HG02642 (cell line): ENCODE measurements around the gene ZNF583.

Experiments used
- ATAC-seq: cut with Tn5 transposase; IDR thresholded peaks from one replicate; pipeline ENCODE4 v1.9.1; 2021; ENCODE audit warnings: mild to moderate bottlenecking; ENCODE audit not compliant: unreplicated experiment, poor library complexity

ZNF583 gene

DNA sequence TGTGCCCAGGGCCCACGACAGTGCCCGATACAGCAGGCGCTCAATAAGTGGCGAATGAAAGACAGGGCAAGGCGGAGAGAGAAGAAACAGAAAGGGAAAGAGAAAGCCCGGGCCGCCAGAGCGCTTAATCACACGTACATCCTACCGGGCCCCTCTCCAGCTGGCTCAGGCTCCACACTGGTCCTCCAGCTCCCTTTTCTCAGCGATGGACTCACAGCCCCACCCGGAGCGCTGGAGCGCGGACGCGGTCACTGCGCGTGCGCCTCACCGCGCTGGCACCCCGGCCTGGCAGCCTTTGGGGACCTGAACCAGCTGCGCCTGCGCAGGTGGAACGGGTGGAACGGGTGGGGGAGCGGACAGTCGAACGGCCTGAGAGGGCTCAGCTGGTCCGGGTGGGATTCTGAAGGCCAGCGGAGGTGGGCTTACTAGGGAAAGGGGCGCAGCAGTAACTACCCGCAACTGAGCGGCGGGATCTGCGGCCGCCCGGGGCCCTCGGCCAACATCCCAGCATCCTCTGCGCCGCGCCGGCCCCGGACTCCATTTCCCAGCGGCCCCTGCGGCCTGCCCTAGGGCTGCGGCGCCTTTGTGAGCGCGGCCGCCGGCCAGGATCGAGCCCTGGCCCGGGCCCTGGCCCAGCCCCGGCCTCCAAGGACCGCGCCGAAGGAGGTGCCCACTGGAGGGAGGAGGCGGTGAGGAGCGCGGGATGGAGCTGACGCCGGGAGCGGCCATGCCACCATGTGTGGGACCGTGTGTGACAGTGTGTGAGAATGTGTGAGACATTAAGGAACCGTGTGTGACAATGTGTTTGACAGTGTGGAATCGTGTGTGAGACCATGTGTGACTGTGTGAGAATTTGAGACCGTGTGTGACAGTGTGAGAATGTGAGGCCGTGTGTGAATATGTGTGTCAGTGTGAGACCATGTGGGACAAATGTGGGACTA, at the start of gene ZNF583:
Gene ZNF583 (plus strand): TSS at position 569 of the 941 bp plus-strand sequence. CDS start 2,783 bp downstream, outside the sequence.
- peak; percentile 89 for ATAC-seq

DNA sequence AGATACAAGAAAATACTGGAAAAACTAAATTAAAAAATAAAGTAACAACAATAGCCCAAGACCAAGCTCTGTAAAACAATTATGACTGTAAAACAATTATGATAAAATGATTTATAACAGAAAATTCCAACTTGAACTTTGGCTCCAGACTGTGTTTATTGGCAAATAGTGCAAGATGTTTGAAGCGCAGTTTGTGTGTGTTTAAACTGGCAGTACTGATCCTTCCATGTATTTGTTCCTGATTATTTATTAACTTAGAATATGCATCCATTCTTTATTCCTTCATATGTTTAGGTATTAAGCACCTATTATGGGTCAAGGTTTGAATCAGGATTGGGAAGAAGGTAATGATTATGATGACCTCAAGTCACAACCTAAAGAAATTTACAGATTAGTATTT, 48.6 kb upstream of the ZNF583 start:
- no peak for ATAC-seq

DNA sequence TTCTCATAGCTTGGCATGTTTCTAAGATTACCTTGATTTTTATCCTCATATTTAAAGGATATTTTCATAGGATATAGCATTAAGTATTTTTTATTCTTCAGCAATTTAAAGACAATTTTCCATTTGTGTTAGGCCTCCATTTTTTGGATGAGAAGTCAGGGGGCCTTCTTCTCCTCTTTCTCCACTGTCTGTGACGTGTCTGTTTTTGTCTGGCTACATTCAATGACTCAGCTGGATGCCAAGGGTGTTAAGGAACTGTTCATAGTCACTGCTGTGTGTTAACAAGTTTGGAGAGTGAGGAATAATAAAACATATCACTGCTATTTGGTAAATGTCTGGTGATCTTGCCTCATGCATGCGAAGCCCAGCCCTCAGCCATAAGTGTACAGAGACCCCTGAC, 47.2 kb upstream of the ZNF583 start:
- no peak for ATAC-seq

DNA sequence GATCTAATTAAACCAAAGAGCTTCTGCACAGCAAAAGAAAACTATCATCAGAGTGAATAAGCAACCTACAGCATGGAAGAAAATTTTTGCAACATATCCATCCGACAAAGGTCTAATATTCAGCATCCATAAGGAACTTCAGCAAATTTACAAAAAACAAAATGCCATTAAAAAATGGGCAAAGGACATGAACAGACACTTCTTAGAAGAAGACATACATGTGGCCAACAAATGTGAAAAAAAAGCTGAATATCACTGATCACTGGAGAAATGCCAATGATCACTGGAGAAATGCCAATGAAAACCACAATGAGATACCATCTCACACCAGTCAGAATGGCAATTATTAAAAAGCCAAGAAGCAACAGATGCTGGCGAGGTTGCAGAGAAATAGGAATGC, 43.3 kb upstream of the ZNF583 start:
- ATAC-seq: no peak

DNA sequence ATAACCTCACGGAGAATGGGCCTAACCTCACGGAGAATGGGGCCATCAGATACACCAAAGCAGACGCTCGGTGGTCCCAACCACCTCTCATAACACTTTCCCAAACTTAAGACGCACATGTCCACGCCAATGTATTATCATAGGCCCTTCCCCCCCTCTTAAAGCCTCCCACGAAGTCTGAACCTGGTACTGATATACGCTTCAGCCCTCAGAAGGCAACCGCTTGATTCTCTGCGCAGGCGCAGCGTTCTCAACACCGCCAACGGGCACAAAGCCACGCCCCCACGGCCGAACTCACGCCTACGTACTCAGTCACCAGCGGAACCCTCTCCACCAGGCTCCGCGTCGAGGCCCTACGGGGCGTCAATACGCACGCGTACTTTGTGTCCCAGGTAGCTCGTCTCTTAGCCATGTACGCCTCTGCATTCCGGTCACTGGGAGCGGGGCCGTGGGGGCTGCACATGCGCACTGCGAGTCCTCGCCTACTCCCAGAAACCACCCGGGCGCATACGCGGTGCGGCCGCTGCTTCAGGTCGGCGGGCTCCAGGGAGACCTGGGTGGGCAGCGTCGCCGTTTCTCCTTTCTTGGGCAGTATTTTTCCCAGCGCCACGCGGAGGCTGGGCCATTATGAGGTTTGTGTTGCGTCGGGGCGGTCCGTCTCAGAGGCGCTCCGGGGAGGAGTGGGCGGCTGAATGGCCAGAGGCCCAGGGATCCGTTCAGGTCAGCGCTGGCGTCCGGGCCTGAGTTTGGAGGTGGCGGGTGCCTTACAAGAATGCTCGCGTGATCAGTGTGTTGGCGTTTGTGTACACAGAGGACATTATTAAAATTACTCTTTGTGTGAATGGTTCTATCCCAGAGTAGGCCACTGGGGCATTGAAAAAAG, 36.1 kb upstream of the ZNF583 start:
- peak; percentile 85 for ATAC-seq

DNA sequence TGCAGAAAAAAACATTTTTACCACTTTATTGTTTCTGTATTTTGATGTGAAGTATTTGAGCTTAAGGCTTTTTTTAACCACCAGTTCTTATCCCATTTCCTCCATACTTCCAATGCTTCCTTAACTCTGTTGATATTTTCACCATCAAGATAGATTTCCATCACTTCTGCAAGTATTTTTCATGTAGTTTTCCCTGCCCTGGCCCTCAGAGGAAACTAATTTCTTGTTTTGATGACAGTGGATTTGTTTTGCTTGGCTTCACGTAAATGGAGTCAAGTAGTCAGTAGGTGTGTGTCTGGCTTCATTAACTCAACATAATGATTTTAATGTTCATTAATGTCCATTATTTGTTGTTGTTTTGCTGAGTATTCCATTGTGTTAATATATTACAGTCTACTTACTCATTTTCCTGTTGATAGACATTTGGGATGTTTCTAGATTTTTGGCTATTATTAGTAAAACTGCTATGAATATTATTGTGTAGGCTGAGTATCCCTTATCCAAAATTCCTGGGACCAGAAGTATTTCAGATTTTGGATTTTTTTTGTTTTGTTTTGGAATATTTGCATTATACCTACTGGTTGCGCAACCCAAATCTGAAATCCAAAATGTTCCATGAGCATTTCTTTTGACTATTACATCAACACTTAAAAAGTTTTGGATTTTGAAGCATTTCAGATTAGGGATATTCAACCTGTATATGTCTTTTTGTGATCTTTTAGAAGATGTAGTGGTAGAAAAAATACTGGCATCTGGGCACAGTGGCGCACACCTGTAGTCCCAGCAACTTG, 34.1 kb upstream of the ZNF583 start:
- ATAC-seq: no peak

DNA sequence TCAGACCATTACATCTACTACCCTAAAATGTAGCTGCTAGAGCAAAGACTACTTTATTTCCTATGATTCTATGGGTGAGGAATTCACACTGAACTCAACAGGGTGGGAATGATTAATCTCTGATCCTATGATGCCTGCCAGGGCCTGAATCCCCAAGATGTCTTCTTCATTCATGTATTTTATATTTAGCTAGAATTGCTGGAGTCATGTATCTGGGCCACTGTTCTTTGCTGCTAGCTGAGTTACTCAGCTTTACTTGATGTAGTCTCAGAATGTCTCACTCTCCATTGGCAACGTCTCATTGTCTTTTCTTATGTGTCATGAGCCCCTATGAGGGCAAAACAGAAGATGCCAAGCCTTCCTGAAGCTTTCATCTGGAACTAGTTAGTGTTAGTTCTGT, 31.9 kb upstream of the ZNF583 start:
- no peak for ATAC-seq

DNA sequence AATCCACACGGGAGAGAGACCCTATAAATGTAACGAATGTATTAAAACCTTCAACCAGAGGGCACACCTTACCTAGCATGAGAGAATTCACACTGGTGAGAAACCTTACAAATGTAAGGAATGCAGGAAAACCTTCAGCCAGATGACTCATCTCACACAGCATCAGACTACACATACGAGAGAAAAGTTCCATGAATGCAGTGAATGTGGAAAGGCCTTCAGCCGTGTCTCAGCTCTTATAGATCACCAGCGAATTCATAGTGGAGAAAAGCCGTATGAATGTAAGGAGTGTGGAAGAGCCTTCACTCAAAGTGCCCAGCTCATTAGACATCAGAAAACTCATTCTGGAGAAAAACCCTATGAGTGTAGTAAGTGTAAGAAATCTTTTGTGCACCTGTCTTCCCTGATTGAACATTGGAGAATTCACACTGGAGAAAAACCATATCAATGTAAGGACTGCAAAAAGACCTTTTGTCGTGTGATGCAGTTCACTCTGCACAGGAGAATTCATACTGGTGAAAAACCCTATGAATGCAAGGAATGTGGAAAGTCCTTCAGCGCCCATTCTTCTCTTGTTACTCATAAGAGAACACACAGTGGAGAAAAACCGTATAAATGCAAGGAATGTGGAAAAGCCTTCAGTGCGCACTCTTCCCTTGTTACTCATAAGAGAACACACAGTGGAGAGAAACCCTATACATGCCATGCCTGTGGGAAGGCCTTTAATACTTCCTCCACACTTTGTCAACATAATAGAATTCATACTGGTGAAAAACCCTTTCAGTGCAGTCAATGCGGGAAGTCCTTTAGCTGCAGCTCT, 26.8 kb upstream of the ZNF583 start:
- no peak for ATAC-seq

DNA sequence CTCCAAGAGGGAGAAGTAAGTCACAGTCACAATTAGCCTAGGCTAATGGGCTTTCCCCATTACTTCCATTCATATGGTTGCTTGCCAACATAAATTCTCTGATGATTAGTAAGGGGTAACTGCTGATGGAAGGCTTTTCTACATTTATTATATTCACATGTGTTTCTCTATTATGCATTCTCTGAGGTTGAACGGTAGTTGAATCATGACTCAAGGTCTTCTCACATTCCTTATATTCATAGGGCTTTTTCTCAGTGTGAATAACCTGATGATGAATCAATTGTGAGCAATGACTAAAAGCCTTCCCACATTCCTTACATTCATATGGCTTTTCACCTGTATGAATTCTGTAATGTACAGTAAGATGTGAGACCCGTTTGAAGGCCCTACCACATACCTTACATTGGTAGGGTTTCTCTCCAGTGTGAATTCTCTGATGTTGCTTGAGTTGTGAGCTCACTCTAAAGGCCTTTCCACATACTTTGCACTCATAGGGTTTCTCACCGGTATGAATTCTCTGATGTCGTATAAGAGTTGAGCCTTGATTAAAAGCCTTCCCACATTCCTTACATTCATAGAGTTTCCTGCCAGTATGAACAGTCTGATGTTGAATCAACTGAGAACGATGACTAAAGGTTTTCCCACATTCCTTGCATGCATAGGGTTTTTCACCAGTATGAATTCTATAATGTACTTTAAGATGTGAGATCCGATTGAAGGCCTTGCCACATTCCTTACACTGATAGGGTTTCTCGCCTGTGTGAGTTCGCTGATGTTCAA, 20.1 kb upstream of the ZNF583 start:
- ATAC-seq: no peak

DNA sequence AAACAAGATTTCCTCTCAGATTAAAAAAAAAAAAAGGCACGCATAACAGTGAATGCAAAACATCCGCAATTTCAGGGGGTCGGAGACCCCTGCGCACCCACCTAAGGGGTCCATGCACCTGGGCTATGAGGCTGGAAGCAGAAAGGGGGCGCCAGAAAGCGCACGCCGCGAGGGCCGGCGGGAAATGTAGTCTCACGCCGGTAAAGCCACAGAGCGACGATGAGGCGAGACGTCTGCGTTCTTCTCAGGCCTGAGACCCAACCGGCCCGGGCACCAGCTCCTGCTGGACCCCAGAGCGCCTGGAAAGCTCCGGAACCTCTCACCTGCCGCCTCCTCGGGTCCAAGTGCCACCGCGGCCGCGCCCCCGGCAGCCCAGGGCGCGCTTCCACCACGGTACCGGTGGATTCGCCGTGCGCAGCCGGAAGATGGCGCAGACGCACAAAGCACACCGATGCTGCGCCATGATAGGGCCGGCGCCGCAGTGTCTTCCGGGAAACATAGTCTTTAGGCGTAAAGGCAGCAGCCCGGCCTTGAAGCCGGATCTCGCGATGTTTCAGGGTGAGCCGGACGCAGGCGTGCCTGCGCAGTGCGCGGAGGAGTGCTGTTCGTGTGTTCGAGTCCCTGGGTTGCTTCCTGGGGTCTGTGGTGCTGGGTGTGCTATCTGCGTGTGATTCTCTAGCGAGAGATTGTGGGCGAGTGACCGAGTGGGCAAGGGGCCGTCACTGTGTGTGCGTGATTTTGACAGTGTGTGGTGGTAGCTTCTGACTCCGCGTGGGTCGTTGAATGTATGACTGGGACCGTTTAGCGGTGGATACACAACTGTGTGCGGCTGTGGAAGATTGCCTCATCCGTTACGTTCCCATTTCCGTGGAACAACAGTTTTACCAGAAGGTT, 10.8 kb upstream of the ZNF583 start, which contains the start of gene ZNF582:
Gene ZNF582 (minus strand): TSS at position 416 of the 894 bp plus-strand sequence. CDS start 1,782 bp downstream, outside the sequence.
- peak; percentile 94 for ATAC-seq

DNA sequence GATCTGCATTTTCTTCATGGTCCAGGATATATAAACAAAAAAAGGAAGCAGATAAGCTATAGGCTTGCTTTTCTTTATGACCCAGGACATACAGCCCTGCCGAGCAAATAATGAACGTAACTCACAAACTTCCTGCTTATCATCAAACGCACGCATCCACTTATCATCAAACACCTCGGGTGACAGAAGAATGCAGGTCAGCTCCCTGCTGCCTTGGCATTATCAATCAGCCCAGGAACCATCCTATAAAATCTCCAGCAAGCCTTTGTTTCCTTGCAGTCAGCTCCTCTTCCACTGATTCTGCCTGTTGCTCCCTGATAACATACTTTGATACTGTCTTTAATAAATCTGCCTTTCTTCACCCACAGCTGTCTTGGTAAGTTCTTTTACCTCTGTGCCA, 5.3 kb upstream of the ZNF583 start:
- ATAC-seq: no peak

DNA sequence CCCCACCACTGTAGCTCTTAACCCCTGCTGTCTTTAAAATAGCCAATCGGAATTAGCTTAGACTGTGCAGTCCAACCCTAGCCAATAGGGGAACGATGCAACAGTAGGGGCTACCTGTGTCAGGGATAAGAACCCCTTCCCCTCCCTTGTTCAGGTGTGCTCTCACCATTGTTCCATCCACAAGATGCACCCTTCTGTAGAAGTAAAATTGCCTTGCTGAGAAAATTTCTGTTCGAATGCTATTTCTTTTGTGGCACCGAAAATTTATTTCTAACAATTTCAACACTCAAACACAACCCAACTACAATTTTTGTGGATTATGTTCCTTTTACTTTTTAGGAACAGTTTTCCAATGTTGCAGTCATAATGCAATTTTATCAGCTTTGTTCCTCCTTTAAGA, 3.6 kb upstream of the ZNF583 start:
- no peak for ATAC-seq

DNA sequence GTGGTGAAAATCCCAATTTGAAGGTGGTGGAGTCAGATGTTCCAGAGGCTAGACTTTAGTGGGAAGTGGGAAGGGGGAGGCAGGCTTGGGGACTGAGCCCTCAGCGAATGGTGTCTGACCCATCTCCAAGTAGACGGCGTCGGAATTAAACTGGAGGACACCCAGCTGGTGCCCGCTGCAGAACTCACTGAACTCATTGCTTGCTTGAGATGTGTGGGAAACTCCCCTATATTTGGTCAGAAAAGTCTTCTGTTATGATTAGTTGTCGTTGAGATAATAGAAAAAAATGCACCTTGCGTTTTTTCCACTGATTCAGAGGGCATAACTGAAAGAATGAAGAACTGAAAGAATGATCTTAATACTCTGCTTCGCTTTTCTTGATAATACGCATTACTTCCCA, 871 bp upstream of the ZNF583 start:
- no peak for ATAC-seq

DNA sequence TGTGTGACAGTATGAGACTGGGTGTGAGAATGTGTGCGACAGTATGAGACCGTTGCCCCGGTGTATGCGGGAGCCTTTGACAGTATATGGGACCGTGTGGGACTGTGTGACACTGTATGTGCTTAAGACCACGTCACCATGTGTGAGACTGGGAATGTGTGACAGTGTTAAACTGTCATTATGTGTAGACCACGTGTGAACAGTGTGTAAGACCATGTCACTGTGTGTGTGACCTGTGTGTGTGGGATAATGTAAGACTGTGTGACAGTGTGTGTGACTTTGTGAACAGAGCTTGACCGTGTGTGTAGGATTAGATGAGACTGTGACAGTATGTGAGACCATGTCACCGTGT, 549 bp downstream of the ZNF583 start:
- peak; percentile 9 for ATAC-seq

DNA sequence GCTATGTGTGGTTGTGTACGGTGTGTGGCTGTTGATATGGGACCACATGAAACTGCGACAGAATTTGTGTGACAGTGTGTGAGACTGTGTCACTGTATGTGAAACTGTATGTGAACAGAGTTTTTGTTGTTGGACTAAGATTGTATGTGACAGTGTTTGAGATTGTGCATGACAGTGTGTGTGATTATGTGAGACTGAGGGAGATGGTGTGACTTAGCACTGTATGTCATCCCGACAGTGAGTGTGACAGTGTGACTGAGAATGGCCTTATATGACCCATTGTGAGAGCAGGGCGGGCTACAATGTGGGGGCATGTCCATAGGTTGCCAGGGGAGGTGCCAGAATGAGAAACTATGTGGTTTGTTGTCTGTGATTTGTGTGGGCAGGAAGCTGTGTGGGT, 930 bp downstream of the ZNF583 start:
- ATAC-seq: no peak

DNA sequence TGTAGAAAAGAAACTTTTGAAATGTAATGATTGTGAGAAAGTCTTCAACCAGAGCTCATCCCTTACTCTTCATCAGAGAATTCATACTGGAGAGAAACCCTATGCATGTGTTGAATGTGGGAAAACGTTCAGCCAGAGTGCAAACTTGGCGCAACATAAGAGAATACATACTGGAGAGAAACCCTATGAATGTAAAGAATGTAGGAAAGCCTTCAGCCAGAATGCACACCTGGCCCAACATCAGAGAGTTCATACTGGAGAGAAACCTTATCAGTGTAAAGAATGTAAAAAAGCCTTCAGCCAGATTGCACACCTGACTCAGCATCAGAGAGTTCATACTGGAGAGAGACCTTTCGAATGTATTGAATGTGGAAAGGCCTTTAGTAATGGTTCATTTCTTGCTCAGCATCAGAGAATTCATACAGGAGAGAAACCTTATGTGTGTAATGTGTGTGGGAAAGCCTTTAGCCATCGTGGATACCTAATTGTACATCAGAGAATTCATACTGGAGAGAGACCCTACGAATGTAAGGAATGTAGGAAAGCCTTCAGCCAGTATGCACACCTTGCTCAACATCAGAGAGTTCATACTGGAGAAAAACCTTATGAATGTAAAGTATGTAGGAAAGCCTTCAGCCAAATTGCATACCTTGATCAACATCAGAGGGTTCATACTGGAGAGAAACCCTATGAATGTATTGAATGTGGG, 19.3 kb downstream of the ZNF583 start:
- ATAC-seq: no peak

DNA sequence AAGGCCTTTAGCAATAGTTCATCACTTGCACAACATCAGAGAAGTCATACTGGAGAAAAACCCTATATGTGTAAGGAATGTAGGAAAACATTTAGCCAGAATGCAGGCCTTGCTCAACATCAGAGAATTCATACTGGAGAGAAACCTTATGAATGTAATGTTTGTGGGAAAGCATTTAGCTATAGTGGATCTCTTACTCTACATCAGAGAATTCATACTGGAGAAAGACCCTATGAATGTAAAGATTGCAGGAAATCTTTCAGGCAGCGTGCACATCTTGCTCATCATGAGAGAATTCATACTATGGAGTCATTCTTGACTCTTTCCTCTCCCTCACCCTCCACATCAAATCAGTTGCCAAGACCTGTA, 19.8 kb downstream of the ZNF583 start:
- no peak for ATAC-seq
